CMK (cell line): ENCODE results near the gene ANKRD44.

ENCODE experiments used
- DNase-seq: peaks from one replicate; pipeline ENCODE4 v3.0.0-alpha.2; 2010; ENCODE audit warnings: low read depth

ANKRD44 gene

DNA sequence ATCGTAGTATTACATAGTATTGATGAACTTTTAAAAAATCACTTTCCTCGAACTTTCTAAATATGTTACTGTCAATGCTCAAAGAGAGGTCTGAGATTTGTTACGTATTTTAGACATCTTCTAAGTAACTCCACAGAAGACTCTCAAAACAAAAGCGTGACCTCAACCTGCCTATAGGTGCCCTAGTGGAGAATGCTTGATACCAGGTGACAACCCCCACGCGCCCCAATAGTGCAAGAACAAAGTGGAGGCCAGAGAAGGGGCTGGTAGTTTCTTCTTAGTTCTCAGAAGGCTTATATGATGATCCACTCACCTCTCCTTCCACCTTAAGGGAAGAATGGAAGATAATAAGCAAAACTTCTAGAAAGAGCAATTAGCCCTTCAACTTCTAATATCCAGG, 102.6 kb downstream of the ANKRD44 start:
- DNase-seq: no peak

DNA sequence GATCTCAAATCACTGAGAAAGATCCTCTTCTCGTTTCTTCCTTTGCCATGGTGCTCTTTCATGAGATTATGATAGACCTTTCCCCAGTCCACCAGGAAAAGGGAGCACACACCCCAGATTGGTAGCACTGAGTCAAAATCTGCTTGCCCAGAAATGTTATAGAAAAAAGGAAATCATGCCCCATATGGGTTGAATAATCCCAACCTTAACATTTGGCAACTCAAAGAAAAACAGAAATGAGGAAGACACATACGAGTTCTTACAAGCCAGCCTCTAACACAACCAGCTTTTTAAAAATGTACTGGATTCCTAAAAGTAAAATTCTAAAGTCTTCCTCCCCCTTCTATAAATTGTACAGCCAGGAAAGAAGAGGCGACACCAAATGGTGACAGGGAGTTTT, 103.0 kb downstream of the ANKRD44 start:
- DNase-seq: no peak

- DNase-seq: no peak
Observed at GRCh38 chr2:197207106-197207505, 103.5 kb downstream of the ANKRD44 start.

DNA sequence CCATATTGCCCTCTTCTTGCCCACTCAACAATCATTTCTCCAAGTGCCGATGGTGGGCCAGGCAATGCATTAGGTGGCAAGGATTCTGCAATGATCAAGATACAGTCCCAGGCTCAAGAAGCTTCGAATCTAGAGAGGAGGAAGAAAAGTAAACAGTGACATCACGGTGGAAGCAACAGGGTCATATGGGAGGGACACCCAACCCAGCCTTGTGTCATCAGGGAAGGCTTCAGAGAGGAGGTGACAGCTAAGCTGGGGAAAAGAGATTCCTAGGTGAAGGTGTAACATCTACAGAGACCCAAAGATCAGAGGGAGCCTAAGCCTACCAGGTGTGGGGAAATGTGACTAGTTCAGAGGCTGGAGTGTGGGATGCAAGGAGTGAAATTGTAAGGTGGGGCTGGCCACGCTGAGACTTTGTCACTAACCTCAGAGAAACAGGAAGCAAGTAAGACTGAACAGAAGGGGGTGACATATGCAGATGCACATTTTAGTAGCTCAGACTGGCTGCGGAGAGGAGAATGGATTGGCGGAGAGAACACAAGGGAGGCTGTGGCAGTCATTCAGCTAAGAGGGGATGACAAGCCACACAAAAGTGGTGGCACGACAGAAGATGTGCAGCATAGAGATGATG, 104.9 kb downstream of the ANKRD44 start:
- DNase-seq: no peak

GRCh38 chr2:197204519-197205250, 105.9 kb downstream of the ANKRD44 start:
- DNase-seq: no peak

GRCh38 chr2:197201874-197202273, 108.7 kb downstream of the ANKRD44 start:
- DNase-seq: no peak

DNA sequence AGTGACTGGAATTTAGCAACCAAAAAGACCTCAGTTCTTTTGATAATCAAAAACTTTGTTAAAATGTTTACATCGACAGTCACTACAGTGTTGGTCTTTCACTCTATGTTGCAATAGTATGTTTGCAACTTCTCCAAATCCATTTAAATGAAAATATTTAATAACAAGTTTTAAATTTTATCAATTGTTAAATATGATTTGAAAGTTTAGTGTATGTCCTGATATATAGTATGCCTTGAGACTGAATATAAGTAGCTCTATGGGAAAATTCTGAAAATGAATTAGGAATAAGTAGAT, 109.9 kb downstream of the ANKRD44 start:
- no peak for DNase-seq

- no peak for DNase-seq
Observed at GRCh38 chr2:197200051-197200761, 110.4 kb downstream of the ANKRD44 start.

DNA sequence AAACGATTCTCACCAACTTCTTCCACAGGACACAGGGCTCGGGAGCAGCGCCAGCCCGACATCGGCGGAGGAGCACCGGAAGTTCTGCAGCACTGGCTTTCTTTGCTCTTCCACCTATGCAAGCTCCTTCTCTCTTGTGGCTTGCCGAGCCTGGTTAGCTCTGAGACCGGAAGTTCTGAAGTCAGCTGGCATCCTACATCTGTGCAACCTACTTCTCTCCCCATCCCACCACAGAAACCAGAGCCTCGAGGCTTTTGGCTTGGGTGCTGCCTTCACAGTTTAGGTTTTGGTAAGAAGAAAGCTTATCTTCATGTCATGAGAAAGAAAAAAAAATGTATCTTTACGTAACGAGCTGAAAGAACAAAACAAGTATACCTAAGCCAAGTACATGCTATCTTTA, 111.7 kb downstream of the ANKRD44 start:
- DNase-seq: no peak

DNA sequence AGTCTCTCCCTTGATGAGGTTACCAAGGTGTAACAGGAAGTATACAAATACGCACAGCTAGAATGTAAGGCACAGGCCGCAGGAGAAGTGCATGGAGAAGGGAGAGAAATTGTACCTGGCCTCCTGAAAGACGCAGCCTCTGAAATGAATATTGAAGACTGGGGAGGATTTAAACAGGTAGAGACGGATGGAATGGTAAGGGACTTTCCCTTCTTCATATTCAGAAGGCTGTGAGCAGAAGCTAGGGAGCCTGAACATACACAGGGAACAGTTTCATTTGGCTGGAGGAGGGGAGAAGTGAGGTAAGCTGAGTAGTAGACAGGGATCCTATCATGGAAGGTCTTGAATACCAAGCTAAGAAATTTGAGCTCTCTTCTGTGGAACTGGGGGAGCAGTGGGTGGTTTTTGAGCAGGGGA, 112.7 kb downstream of the ANKRD44 start:
- DNase-seq: no peak

DNA sequence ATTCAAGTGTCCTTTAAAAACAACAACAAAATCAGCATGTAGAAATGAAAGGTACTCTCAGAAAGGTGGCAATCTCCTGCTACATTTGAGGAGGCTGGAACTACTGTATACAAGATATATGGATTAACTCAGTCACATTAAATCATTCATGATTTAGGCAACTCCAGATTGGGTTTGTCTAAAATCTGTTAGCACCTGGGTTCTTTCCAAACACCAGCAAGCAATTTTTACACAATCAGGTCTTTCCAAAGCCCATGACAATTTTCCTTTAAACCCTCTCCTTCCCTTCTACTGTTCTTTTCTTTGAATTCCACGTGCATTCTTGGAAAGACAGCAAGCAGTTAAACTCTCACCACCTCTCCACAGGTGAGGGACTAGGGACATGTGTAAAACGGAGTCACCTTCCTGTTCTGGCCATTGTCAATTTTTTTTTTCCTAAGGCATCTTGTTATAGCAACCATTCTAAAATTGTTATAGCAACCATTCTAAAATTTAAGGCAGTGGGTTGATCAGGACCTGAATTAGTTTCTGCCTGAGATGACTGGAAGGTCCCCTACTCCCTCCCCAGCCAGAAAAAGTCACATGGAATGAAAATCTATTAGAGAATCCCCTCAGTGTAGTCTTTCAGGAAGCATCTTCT, 113.9 kb downstream of the ANKRD44 start:
- DNase-seq: no peak

DNA sequence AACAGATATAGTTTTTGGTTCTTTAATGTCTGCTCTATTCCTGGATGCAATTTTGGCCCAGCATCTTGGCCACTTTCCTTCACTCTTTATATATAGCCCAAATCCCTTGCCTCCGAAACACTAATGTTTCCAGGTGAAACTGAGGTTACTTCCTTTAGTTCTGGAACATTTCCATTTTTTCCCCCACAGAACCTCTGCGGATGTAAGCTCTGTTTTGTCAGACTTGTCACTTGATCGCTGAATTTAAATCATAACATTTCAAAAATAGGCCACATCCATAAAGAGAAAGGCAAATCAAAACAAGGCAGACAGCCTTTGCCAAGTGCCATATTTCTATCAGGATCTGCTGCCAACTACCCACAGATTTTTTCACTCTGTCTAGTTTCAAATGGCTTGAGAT, 115.1 kb downstream of the ANKRD44 start:
- DNase-seq: no peak

DNA sequence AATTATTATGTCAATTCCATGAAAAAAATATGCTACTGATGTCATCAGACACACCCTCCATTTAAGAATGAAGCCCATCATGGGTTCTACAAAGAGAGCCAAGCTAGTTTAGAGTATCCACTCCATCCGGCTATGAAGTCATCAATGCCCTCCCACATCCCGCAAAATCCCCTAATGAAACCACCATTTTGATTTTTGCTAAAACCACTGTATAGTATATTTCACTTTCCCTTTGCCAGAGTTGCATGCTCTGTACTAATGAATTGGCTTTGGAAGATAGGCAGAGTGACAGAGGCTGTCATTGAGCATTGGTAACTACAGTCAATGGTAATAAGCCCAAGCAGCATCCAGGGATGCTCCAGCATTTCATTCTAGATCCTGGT, 118.6 kb downstream of the ANKRD44 start:
- DNase-seq: no peak

DNA sequence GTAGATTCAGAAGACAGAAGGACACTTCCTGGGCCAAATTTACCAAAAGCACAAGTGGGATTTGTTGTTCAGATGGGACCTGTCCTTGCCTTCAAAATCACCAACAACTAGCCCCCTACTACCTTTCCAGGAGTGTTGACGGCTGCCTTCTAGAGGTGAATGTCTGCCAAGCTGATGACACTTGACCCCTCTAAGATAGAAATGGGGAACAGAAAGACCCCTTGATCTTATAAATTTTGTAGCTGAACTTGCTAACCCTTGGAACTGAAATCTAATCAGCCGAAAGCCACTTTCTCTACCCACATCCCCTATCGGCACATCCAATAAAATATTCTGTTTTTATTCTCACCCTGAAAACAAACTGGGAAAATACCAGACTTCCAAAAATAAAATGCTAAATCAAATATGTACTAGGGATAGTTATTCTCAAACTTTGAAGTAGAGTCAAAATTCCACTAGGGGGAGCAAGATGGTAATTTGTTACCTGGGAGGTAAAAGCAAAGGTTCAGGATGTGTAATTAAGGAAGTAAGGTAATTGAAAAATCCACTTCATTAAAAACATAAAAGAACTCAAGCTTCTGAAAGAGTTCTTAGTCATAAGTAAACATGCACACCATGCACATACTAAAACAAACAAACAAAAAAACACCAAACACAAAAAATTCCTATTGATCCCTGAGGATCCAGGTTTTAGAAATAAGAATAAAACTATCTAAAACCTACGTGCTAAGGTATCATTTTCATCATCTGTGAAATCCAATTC, 119.2 kb downstream of the ANKRD44 start:
- no peak for DNase-seq

DNA sequence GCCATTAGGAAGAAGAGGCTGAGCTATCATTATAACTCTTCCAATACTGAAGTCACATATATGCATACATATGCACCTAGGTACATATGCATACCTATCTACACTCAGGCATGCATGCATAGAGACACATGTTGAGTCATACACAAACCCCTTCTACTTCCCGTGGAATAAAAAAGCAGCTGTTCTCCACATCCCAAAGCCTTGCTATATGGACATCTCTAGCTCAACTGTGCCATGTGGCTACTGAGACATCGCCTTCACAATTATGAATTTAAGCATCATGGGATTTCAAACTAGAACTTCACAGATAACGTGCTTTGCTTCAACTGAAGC, 120.5 kb downstream of the ANKRD44 start:
- DNase-seq: no peak

- DNase-seq: no peak
Observed at GRCh38 chr2:197189426-197190099, 121.0 kb downstream of the ANKRD44 start.

DNA sequence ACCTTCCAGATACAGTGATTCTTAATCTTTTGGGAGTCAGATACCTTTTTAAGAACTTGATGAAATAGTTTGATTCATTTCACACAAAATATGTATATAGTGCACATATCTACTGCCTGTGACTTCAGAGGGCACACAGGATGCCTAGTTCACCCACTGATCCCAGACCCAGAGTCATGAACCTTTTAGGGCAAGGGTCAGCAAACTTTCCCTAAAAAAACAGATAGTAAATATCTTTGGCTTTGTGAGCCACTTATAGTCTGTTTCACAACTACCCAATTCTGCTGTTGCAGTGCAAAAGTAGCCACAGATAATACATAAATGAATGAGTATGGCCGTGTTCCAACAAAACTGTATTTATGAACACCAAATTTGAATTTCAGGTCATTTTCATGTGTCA, 124.9 kb downstream of the ANKRD44 start:
- DNase-seq: no peak

DNA sequence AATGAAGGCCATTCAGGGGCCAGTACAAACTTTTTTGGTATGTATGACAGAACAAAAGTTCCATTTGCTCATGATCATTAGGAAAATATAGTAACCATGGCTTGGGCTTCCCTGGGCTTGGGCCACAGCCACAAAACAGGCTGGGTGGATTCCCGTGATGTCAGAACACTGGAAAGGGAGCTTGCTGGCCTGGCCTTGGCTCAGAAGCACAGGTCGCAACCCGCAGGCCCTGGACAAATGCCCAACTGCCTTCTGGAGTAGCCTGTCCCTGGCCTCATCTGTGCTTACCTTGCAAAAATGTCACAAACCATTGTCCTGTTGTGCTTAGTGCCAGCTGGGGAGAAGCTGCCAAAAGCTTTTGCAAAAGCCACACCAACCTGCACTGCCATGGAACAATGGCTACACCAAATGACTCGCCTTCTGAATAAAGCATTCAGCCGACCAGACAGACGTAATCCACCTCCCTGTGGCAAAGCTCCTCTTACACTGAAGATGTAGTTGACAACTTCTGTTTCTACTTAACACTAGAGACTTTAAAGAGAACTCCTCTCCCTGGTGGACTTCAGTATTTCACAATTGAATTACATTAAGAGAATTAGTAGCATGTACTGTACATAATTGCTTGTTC, 125.5 kb downstream of the ANKRD44 start:
- DNase-seq: no peak

- no peak for DNase-seq
Observed at GRCh38 chr2:197183355-197183754, 127.2 kb downstream of the ANKRD44 start.

- no peak for DNase-seq
Observed at GRCh38 chr2:197182668-197183067, 127.9 kb downstream of the ANKRD44 start.

- DNase-seq: no peak
Observed at GRCh38 chr2:197181491-197181890, 129.1 kb downstream of the ANKRD44 start.
